Central memory CD4-positive, alpha-beta T cell (primary cell): Measurements from ENCODE around the gene EIF3L.

Source experiments
- DNase-seq: peaks from one replicate; pipeline ENCODE4 v3.0.0; 2022

Gene EIF3L

GRCh38 chr22:37906364-37907008 lies 57.3 kb downstream of the EIF3L start:
- DNase-seq = peak; percentile 15

GRCh38 chr22:37907036-37907954 lies 58.1 kb downstream of the EIF3L start:
- DNase-seq = no peak

DNA sequence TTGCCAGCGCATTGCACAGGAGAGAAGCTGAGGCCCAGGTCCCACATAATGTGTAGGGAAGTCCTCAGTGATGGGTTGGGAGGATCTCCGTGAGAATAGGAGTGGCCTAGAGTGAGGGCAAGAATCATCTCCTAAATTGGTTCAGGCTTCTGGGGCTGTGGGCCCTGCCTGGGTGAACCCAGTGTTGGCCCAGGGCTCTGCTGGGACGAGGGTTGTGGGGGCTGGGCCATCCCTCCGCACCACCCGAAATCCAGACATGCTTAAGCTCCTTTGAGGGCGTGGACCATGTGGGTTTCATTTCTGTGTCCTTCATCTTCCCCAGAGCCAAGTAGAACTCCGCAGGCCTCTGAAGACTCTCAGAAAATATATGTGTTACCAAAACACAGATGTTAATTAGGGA lies 60.5 kb downstream of the EIF3L start:
- no peak for DNase-seq

GRCh38 chr22:37910890-37911672 lies 61.9 kb downstream of the EIF3L start:
- DNase-seq = no peak

GRCh38 chr22:37911697-37912096 lies 62.5 kb downstream of the EIF3L start:
- no peak for DNase-seq

DNA sequence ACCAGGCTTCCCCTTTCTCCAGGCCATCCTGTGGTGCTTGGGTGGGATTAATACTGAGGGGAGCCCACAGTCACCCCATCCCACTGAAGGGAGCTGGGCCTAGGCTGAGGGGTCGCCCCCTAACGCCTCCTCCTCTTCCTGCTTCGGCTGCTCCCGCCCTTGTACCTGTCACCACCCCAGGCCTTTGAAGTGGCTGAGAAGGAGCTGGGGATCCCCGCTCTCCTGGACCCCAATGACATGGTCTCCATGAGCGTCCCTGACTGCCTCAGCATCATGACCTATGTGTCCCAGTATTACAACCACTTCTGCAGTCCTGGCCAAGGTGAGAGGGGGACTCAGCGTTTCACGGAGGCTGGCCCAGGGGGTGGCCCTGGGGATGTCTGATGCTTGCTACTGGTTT lies 63.0 kb downstream of the EIF3L start:
- no peak for DNase-seq

- no peak for DNase-seq
Measured at GRCh38 chr22:37913233-37913721, 64.1 kb downstream of the EIF3L start.

- DNase-seq = no peak
Measured at GRCh38 chr22:37916311-37916710, 67.1 kb downstream of the EIF3L start.

- DNase-seq = no peak
Measured at GRCh38 chr22:37917874-37918548, 68.8 kb downstream of the EIF3L start.

- no peak for DNase-seq
Measured at GRCh38 chr22:37918580-37919270, 69.5 kb downstream of the EIF3L start.

GRCh38 chr22:37920126-37920525 lies 70.9 kb downstream of the EIF3L start:
- no peak for DNase-seq

DNA sequence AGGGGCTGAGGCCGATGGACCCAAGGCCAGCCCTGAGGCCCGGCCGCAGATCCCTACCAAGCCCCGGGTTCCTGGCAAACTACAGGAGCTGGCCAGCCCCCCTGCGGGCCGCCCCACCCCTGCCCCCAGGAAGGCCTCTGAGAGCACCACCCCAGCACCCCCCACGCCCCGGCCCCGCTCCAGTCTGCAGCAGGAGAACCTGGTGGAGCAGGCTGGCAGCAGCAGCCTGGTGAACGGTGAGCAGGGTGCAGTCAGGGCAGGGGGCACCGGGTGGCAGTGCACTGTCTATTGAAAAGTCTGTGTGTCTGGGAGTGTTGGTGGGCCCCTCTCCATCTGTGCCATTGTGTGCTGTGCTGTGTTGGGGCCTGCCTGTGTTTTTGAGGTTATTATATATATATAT lies 73.0 kb downstream of the EIF3L start:
- no peak for DNase-seq

DNA sequence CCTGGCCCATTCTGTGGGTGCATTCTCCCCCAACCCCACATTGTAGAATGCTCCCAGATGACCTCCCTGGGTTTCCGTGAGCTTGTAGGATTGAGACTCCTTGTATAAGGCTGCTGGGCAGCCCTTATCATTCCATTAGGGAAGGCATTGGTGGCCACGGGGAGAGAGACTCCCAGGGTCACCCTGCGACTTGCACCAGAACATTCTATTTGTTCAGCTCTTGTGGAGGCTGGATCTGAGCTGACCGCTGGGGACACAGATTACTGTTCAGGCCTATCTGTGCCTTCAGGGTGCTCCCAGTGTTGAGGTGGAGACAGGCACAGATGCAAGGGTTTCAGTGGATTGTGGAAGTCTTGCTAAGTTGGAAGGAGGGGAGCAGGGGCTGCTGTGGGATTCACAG lies 74.7 kb downstream of the EIF3L start:
- DNase-seq = no peak

DNA sequence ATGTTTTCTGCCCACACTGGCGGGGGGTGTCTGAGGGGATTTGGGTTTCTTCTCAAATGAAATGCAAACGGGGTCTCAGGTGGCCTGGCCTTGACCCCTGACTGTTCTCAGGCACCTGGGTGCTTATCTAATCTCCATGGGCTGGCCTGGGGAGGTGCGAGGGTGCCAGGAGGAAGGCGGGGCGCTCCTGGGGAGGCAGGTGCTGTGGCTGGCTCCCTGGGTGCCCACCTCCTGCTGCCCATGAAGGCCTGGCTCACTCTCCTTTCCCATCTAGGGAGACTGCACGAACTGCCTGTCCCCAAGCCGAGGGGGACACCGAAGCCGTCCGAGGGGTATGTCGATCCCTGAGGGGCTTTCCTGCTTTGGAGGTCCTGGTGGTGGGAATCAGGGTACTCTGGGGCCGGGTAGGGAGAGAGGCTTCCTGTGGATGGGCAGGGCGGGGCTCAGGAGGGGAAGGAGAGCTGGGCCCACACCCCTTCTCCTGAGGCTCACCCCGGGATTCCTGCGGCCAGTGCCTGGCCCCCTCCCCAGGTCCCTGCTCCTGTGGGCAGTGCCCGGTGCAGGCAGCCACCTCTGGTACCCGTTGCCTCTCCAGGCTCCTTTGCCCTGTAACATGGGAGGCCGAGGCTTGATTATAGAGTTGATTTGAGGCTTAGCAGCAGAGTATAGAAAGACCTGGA lies 75.3 kb downstream of the EIF3L start:
- DNase-seq = no peak

GRCh38 chr22:37925330-37925729 lies 76.1 kb downstream of the EIF3L start:
- no peak for DNase-seq

GRCh38 chr22:37925767-37926166 lies 76.5 kb downstream of the EIF3L start:
- DNase-seq = no peak

DNA sequence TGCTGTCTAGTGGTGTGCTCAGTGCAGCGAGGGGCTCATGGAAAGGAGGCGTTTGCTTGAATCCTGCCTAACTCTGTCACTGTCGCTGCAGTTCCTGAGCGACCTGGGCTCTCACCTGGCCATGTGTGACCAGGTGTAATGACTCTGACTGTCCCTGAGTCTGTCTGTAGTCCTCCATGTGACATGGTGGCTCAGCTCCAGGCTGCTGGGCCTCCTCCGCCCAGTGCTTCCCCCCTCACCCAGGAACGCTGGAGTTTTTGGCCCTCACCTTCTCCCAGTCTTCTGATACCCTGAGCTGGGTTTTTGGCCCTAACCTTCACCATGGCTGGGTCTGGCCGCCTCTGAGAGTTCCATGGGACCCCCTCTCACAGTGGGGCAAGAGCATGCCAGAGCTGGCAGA lies 77.1 kb downstream of the EIF3L start:
- no peak for DNase-seq

DNA sequence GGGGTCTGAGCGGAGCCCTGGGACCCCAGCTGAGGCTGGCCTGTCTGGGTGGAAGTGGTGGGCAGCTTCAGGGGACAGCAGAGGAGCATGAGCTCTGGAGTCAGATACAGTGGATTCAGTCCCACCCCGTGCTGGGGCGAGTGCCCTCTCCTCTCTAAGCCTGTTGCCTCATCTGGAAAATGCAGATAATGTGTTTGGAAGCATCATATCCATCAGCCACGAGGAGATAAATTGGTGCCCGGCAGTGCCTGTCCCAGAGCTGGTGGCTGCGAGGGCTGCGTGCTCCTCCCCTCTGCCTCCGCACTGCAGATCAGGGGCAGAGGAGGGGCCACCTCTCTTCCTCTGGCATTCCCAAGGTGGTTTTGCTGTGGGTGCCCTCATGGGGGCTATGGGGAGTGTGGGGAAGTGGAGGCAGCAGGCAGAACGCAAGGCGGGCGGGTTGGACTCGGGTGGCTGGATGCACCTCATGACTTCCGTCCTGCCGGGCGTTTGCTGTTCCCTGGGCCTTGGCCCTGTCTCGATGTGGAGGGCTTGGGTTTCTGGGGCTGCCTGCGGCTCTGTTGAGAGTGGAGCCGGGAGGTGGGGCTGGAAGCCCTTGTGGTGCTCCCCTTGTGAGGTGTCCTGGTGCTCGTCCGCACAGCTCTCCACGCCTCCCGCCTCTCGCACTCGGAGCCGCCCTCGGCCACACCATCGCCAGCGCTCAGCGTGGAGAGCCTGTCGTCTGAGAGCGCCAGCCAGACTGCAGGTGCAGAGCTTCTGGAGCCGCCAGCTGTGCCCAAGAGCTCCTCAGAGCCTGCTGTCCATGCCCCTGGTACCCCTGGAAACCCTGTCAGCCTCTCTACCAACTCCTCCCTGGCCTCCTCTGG lies 77.8 kb downstream of the EIF3L start:
- no peak for DNase-seq

DNA sequence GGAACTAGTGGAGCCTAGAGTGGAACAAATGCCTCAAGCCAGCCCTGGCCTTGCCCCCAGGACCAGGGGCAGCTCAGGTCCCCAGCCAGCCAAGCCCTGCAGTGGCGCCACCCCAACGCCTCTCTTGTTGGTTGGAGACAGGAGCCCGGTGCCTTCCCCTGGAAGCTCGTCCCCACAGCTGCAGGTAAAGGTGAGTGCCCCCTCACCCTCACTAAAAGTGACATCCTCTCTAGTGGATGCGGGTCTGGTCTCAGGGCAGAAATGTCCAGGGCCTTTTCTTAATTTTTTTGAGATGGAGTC lies 78.4 kb downstream of the EIF3L start:
- DNase-seq = no peak

DNA sequence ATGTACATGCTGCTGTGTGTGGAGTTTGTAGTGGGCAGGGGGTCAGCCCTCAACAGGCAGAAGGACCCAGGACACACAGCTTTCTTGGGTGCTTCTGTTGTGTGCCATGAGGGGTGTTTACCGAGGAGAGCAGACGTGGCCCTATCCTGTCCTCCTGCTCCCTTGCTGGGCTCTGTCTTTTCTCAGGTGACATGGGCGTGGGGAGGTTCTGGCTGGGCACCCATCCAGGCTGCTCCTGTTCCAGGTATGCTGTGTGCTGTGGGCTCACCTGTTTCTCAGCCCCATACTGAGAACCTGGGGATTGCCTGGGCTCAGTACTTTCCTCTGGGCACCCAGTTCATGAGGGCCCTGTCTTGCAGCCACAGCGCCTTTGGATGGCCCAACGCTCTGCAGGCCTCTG lies 80.2 kb downstream of the EIF3L start:
- DNase-seq = no peak
